HepG2 (cell line): ENCODE results near the gene LRRC25. TPM values are rescaled to one million over a fixed set of nuclear protein-coding genes. Genes with fewer than 3 reads are reported as not detected.

Source experiments
- AGO1 ChIP-seq: fragments of 200-400 bp; formaldehyde crosslinking; IDR thresholded peaks from 2 replicates; pipeline ENCODE4 v1.6.1; 2017; ENCODE audit warnings: mild to moderate bottlenecking, low read depth, low read length, moderate library complexity; ENCODE audit not compliant: poor library complexity, severe bottlenecking
- JDP2 ChIP-seq: sonication (generic); formaldehyde crosslinking; IDR thresholded peaks from 2 replicates; pipeline ENCODE4 v1.8.1; 2022; ENCODE audit warnings: missing genetic modification reagents, borderline replicate concordance
- KDM6A ChIP-seq: IDR thresholded peaks from 2 replicates; pipeline ENCODE4 v1.6.1; 2016; ENCODE audit warnings: low read depth
- ONECUT2 ChIP-seq: sonication (generic); formaldehyde crosslinking; IDR thresholded peaks from 2 replicates; pipeline ENCODE4 v1.4.0; 2020; ENCODE audit warnings: missing genetic modification reagents
- XRCC5 ChIP-seq: fragments of 200-400 bp; formaldehyde crosslinking; optimal IDR thresholded peaks from 2 replicates; pipeline ENCODE3; 2017; ENCODE audit warnings: mild to moderate bottlenecking, low read length
- ZNF652 ChIP-seq: IDR thresholded peaks from 2 replicates; pipeline ENCODE4 v1.6.1; 2016; ENCODE audit warnings: low read depth, borderline replicate concordance
- ZNF709 ChIP-seq: sonication (generic); formaldehyde crosslinking; IDR thresholded peaks from 2 replicates; pipeline ENCODE4 v1.5.0; 2020; ENCODE audit warnings: mild to moderate bottlenecking, missing genetic modification reagents
- polyA plus RNA-seq, 8 experiments: library from polyadenylated mRNA; depleted of rRNA in 3 of 8; stranded (reverse) in 7 of 8; unstranded in 1 of 8; fragments of >200 nt; fragmentation: Illumina TruSeq in 4 of 8; extraction: Trizol in 4 of 8; gene quantifications; 2 replicates each; pipeline versions ENCODE4 v1.2.1 to v1.2.3, GENCODE V29; 2011 to 2016; ENCODE audit warnings: low read depth in 4 of 8, missing spikeins in 1 of 8, mixed read lengths in 1 of 8; ENCODE audit not compliant: insufficient read depth in 1 of 8
- total RNA-seq, 5 experiments: library from RNA; depleted of rRNA; stranded (reverse); fragments of >200 nt; fragmentation: Illumina TruSeq; extraction: Trizol; gene quantifications; 2 replicates each; pipeline ENCODE4 v1.2.3, GENCODE V29; 2016; ENCODE audit warnings: low read depth in 1 of 5
- TF ChIP-seq, protein P1 (sequence below): sonication (generic); IDR thresholded peaks from 2 replicates; pipeline ENCODE4 v1.6.1; 2016; ENCODE audit warnings: low read depth, borderline replicate concordance
- TF ChIP-seq, protein P2 (sequence below): sonication (generic); formaldehyde crosslinking; IDR thresholded peaks from 2 replicates; pipeline ENCODE4 v1.4.0; 2020; ENCODE audit warnings: missing genetic modification reagents, low read depth, mild to moderate bottlenecking, borderline replicate concordance
- TF ChIP-seq, protein P3 (sequence below): IDR thresholded peaks from 2 replicates; pipeline ENCODE4 v1.6.1; 2016; ENCODE audit warnings: missing compliant biosample characterization, missing genetic modification reagents, borderline replicate concordance
- TF ChIP-seq, protein P4 (sequence below): sonication (generic); formaldehyde crosslinking; IDR thresholded peaks from 2 replicates; pipeline ENCODE4 v1.4.0; 2020; ENCODE audit warnings: missing genetic modification reagents

Gene LRRC25
- total and polyA plus RNA-seq, 2 of the 13 experiments (the other 11 are each of a cell fraction or from before 2014, with no cell fraction given), result 0.13 to 0.53 TPM

DNA sequence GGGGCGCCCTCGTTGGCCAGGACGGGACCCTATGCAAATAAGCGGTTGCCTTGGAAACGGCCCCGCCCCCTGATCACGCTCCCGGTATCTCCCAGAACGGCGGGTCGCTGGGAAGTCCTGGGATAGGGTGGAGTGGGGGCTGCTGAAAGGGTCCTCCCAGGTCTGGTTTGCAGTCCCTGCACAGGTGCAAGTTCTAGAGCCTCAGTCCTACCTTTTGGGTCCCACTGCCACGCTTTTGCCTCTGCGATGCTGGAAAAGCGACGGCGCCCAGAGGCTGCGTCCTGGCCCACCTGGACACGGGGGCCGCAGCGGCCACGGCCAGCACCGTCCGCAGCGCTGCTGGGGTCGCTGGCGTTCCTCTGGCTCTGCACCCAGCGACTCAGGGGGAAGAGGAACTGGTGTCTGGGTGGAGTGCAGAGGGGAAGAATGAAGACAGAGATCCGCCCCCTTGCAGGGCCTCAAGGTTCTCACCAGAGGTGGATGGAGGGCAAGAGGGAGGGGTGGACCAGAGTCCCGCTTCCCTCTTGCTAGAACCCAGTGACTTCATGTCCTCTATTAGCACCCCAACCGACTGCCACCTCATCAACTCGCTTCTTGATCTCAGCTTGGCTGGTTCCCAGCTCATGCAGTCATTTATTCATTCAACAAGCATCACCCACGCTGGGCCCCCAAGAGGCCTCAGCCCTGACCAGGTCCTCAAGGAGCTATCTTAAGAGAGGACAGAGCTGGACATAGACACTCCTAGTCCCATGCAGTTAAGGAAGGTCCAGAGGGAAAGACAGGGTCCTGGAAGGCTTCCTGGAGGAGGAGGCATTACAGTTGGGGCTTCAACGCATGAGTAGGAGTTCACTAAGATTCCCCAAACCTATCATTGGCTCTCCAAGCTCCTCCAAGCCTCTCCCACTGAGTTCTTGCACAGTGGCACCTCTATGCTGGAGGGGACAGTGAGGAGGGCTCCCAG, at the start of gene LRRC25 (continued):
- TF ChIP-seq, protein P1, sequence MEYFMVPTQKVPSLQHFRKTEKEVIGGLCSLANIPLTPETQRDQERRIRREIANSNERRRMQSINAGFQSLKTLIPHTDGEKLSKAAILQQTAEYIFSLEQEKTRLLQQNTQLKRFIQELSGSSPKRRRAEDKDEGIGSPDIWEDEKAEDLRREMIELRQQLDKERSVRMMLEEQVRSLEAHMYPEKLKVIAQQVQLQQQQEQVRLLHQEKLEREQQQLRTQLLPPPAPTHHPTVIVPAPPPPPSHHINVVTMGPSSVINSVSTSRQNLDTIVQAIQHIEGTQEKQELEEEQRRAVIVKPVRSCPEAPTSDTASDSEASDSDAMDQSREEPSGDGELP, result no peak
- TF ChIP-seq ZNF709 (CRISPR knock-in tag), result no peak
- TF ChIP-seq ZNF652 (CRISPR knock-in tag), result peak; percentile 71; the same call in 1 of the 2 replicates
- TF ChIP-seq ONECUT2 (CRISPR knock-in tag), result no peak
- TF ChIP-seq XRCC5, result peak; percentile 1
- TF ChIP-seq, protein P2, sequence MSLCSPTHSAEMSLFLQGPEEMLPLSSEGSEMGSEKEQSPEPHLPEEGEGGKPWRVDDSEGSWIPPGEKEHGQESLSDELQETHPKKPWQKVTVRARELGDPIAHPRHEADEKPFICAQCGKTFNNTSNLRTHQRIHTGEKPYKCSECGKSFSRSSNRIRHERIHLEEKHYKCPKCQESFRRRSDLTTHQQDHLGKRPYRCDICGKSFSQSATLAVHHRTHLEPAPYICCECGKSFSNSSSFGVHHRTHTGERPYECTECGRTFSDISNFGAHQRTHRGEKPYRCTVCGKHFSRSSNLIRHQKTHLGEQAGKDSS (CRISPR knock-in tag), result no peak
- TF ChIP-seq KDM6A, result no peak
- TF ChIP-seq, protein P3, sequence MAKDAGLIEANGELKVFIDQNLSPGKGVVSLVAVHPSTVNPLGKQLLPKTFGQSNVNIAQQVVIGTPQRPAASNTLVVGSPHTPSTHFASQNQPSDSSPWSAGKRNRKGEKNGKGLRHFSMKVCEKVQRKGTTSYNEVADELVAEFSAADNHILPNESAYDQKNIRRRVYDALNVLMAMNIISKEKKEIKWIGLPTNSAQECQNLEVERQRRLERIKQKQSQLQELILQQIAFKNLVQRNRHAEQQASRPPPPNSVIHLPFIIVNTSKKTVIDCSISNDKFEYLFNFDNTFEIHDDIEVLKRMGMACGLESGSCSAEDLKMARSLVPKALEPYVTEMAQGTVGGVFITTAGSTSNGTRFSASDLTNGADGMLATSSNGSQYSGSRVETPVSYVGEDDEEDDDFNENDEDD, result no peak
- no peak for TF ChIP-seq JDP2 (CRISPR knock-in tag)
- TF ChIP-seq, protein P4, sequence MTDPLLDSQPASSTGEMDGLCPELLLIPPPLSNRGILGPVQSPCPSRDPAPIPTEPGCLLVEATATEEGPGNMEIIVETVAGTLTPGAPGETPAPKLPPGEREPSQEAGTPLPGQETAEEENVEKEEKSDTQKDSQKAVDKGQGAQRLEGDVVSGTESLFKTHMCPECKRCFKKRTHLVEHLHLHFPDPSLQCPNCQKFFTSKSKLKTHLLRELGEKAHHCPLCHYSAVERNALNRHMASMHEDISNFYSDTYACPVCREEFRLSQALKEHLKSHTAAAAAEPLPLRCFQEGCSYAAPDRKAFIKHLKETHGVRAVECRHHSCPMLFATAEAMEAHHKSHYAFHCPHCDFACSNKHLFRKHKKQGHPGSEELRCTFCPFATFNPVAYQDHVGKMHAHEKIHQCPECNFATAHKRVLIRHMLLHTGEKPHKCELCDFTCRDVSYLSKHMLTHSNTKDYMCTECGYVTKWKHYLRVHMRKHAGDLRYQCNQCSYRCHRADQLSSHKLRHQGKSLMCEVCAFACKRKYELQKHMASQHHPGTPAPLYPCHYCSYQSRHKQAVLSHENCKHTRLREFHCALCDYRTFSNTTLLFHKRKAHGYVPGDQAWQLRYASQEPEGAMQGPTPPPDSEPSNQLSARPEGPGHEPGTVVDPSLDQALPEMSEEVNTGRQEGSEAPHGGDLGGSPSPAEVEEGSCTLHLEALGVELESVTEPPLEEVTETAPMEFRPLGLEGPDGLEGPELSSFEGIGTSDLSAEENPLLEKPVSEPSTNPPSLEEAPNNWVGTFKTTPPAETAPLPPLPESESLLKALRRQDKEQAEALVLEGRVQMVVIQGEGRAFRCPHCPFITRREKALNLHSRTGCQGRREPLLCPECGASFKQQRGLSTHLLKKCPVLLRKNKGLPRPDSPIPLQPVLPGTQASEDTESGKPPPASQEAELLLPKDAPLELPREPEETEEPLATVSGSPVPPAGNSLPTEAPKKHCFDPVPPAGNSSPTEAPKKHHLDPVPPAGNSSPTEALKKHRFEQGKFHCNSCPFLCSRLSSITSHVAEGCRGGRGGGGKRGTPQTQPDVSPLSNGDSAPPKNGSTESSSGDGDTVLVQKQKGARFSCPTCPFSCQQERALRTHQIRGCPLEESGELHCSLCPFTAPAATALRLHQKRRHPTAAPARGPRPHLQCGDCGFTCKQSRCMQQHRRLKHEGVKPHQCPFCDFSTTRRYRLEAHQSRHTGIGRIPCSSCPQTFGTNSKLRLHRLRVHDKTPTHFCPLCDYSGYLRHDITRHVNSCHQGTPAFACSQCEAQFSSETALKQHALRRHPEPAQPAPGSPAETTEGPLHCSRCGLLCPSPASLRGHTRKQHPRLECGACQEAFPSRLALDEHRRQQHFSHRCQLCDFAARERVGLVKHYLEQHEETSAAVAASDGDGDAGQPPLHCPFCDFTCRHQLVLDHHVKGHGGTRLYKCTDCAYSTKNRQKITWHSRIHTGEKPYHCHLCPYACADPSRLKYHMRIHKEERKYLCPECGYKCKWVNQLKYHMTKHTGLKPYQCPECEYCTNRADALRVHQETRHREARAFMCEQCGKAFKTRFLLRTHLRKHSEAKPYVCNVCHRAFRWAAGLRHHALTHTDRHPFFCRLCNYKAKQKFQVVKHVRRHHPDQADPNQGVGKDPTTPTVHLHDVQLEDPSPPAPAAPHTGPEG, result no peak
- no peak for TF ChIP-seq AGO1
